Omental fat pad (tissue), 4 donors: Measurements from ENCODE around the gene FKBP2. TPM values are rescaled to one million over a fixed set of nuclear protein-coding genes. Genes with fewer than 3 reads are reported as not detected.

Source experiments
- ATAC-seq: fragments of 150-250 bp; one replicate; pipeline ENCODE4 v1.9.1; 2016; ENCODE audit warnings: mild to moderate bottlenecking, moderate library complexity; ENCODE audit not compliant: low FRiP score
- DNase-seq: peaks from one replicate; pipeline ENCODE4 v3.0.0-alpha.2; 2019; ENCODE audit warnings: low spot score
- CTCF ChIP-seq, 3 donors: fragments of 450-650 bp; IDR thresholded peaks; one replicate each; pipeline ENCODE4 v1.5.1; 2016 to 2017; ENCODE audit warnings: antibody characterized with exemption in 3 of 3, mild to moderate bottlenecking in 3 of 3, moderate library complexity in 2 of 3
- total RNA-seq, 4 donors: library from RNA; depleted of rRNA; stranded (reverse); fragments of >200 nt; gene quantifications; one replicate each; pipeline ENCODE4 v1.1.0, GENCODE V29; 2016

Gene FKBP2
- total RNA-seq, 4 donors from 2014 or later, result 41.8 to 78.5 (median 49.5) TPM

- ATAC-seq (no peak), DNase-seq (no peak)
- TF ChIP-seq CTCF (IDR thresholded peaks at IDR 0.05), result no peak
These were observed 42.2 kb downstream of the FKBP2 start for GRCh38 chr11:64283092-64283491.

DNA sequence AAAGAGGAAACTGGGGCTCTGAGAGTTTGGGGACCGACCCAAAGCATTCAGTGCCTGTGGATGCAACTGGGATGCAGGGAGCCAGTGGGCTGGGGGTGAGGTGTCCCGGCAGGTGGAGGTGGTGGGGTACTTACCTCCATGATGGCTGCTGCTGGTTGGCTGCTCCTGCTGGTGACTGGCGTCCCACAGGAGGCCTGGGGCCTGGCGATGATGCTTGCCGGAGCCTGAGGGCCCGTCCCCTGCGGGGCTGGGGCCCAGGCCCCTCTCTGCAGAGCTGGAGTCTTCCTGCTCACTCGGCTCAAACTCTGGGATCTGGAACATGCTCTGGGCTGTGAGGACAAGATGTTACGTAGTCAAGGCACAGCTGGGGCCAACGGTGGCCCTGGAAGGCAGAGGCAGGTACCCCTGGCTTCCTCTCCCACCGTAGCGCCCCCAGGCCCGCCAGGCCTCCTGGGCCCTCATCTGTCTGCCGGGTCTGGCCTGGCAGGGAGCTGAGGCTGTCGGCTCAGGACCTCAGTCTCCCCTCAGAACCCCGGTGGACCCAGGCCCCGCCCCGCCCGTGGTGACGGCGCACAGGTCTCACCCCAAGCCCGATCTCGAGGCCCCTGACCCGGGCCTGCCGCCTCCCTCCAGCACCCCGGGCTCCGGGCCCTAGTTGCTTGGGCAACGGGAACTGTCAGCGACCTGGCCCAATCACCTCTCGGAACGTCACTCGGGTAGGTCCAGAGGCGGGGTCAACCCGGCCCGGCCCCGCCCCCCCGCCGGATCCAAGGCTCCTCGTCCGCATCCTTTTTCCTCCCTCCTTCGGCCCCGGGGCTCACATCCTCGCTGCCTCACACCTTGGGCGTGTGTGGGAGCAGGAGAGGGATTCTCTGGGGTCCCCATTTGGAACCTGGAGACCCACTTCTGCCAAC is 43.4 kb downstream of the FKBP2 start, which contains the start of gene BAD:
BAD (minus strand) TSS at position 618 of the 914 bp plus-strand sequence; CDS start at position 321, 297 bp downstream.
- peak; percentile 84 for DNase-seq
- no peak for TF ChIP-seq CTCF (IDR thresholded peaks at IDR 0.05)
- peak; percentile 90 for ATAC-seq

DNA sequence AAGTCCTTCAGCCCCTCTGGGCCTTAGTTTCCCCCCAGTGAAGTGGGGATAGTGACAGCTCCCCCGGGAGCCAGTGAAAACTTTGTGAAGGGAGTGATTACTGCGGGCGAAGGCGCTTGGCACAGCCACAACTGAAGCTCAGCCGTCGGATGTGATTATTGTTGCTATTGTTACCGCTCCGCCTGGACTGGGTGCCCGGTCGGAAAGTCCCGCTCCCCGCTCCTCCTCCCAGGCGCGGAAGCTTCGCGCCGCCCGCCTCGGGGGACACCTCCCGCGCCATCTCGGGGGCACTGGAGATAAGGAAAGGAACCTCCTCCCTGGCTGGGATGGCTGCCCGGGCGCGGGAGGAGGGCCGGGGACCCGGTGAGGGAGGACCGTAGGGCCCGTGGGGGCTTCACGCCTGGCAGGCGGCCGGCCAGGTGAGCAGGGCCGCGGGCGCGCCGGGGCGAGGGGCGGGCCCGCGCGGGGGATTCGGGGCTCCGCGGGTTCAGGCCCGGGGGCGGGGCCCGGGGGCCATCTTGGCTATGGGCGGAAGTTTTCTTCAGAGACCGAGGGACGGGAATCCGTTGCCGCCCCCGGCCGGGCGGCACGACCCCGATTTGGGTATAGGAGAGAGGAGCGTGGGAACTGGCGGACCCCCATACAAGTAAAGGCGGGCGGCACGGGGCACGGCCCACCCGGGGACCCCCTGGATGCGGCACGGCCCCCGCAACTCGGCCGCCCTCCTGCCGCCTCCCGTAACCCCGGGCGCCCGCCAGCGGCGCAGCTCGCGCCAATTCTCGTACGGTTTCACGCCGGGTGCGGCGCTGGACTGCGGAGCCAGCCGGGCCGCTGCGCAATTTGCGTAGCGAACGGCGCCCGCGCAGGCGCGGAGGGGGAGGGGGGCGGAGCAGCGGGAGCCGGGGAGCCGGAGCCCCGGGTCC is 44.3 kb downstream of the FKBP2 start, which contains the start of gene GPR137:
GPR137 (plus strand) TSS at position 887 of the 923 bp plus-strand sequence. CDS start 677 bp downstream, outside the sequence.
- TF ChIP-seq CTCF (IDR thresholded peaks at IDR 0.05), result no peak
- ATAC-seq (peak; percentile 67), DNase-seq (peak; percentile 68)

DNA sequence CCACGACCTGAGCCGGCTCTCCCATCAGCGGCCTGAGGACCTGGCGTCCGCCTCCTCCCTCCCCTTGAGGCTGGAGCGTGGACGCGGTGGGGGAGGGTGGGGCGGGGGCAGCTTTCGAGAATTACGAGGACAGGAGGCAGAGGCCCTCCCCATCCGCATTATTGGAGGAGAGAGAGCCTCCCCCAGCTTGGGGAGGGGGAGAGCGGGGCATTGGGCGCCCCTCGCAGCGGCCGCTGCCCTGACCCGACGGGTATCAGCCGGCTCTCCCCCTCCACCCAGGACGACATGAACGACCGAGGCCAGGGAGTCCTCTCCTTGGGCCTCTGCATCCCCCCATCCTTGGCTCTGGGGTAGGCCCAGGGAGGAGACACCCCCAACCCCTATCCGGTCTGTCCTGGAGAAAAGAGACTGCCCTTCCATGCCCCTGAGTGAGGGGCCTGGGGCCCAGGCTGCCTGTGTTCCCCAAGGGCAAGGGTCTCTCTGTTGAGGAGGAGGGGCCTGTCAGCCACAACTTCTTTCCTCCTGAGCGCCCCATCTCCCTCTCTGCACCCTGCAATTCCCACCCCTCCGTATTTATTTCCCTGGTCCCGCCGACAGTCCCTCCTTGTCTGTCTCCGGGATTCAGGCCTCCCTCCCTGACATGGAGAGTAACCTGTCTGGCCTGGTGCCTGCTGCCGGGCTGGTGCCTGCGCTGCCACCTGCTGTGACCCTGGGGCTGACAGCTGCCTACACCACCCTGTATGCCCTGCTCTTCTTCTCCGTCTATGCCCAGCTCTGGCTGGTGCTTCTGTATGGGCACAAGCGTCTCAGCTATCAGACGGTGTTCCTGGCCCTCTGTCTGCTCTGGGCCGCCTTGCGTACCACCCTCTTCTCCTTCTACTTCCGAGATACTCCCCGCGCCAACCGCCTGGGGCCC is 45.2 kb downstream of the FKBP2 start:
- ATAC-seq (peak; percentile 0), DNase-seq (no peak)

GRCh38 chr11:64286801-64287159 is 45.9 kb downstream of the FKBP2 start:
- TF ChIP-seq CTCF (IDR thresholded peaks at IDR 0.05), result no peak
- no peak for ATAC-seq
- no peak for DNase-seq

More for the DNA sequence above, 45.2 kb downstream of the FKBP2 start:
- TF ChIP-seq CTCF (IDR thresholded peaks at IDR 0.05), result no peak
